ENCODE data around the gene TRAPPC11.

DNA sequence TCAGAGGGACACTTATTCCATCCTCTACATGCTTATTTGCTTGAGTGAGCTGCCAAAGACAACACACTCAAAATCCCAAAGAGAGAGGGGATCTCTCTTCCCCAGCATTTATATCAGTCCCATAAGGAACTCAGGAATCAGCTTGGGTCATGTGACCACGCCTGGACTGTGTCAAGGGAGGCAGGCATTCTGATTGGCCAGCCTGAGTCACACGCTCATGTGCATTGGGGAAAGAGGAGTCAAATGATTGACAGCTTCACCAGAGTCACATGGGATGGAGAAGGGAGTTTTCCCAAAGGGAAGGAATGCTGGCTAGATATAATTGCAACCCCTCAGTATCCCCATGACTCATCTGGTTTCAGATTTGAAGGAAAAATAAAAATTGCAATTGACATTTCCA is 49.1 kb upstream of the TRAPPC11 start:
- TF ChIP-seq PHF8 (IDR thresholded peaks at IDR 0.05; ENCODE audit: borderline replicate concordance, low read length) (no peak), FOS (IDR thresholded peaks at IDR 0.05; ENCODE audit: extremely low read depth, insufficient read length) (peak; percentile 17), CBX8 (IDR thresholded peaks at IDR 0.05; ENCODE audit: borderline replicate concordance, extremely low read depth, low read depth, low read length, poor library complexity, severe bottlenecking) (no peak), MTF1 (CRISPR knock-in tag; IDR thresholded peaks at IDR 0.05; ENCODE audit: borderline replicate concordance) (no peak), SETDB1 (IDR thresholded peaks at IDR 0.05; ENCODE audit: low read length) (no peak), RBM39 (optimal IDR thresholded peaks at IDR 0.05; ENCODE audit: low read depth, low read length) (no peak), ZNF644 (tag; IDR thresholded peaks at IDR 0.05; ENCODE audit: low read depth) (no peak), SIN3A (IDR thresholded peaks at IDR 0.05; ENCODE audit: borderline replicate concordance in 2 of 2, control insufficient read depth in 1 of 2, low read depth in 2 of 2, low read length in 2 of 2) (no peak), ZNF253 (CRISPR knock-in tag; conservative IDR thresholded peaks at IDR 0.05) (no peak), SP1 (CRISPR knock-in tag; IDR thresholded peaks at IDR 0.05) (no peak)
- TF ChIP-seq, protein P1, sequence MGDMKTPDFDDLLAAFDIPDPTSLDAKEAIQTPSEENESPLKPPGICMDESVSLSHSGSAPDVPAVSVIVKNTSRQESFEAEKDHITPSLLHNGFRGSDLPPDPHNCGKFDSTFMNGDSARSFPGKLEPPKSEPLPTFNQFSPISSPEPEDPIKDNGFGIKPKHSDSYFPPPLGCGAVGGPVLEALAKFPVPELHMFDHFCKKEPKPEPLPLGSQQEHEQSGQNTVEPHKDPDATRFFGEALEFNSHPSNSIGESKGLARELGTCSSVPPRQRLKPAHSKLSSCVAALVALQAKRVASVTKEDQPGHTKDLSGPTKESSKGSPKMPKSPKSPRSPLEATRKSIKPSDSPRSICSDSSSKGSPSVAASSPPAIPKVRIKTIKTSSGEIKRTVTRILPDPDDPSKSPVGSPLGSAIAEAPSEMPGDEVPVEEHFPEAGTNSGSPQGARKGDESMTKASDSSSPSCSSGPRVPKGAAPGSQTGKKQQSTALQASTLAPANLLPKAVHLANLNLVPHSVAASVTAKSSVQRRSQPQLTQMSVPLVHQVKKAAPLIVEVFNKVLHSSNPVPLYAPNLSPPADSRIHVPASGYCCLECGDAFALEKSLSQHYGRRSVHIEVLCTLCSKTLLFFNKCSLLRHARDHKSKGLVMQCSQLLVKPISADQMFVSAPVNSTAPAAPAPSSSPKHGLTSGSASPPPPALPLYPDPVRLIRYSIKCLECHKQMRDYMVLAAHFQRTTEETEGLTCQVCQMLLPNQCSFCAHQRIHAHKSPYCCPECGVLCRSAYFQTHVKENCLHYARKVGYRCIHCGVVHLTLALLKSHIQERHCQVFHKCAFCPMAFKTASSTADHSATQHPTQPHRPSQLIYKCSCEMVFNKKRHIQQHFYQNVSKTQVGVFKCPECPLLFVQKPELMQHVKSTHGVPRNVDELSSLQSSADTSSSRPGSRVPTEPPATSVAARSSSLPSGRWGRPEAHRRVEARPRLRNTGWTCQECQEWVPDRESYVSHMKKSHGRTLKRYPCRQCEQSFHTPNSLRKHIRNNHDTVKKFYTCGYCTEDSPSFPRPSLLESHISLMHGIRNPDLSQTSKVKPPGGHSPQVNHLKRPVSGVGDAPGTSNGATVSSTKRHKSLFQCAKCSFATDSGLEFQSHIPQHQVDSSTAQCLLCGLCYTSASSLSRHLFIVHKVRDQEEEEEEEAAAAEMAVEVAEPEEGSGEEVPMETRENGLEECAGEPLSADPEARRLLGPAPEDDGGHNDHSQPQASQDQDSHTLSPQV (IDR thresholded peaks at IDR 0.05), result no peak
- TF ChIP-seq, protein P2, sequence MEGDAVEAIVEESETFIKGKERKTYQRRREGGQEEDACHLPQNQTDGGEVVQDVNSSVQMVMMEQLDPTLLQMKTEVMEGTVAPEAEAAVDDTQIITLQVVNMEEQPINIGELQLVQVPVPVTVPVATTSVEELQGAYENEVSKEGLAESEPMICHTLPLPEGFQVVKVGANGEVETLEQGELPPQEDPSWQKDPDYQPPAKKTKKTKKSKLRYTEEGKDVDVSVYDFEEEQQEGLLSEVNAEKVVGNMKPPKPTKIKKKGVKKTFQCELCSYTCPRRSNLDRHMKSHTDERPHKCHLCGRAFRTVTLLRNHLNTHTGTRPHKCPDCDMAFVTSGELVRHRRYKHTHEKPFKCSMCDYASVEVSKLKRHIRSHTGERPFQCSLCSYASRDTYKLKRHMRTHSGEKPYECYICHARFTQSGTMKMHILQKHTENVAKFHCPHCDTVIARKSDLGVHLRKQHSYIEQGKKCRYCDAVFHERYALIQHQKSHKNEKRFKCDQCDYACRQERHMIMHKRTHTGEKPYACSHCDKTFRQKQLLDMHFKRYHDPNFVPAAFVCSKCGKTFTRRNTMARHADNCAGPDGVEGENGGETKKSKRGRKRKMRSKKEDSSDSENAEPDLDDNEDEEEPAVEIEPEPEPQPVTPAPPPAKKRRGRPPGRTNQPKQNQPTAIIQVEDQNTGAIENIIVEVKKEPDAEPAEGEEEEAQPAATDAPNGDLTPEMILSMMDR (IDR thresholded peaks at IDR 0.05 in 2 of 3, conservative IDR thresholded peaks at IDR 0.05 in 1 of 3; ENCODE audit: insufficient read depth in 2 of 3, low read depth in 1 of 3, low read length in 3 of 3), result no peak
- TF ChIP-seq, protein P3, sequence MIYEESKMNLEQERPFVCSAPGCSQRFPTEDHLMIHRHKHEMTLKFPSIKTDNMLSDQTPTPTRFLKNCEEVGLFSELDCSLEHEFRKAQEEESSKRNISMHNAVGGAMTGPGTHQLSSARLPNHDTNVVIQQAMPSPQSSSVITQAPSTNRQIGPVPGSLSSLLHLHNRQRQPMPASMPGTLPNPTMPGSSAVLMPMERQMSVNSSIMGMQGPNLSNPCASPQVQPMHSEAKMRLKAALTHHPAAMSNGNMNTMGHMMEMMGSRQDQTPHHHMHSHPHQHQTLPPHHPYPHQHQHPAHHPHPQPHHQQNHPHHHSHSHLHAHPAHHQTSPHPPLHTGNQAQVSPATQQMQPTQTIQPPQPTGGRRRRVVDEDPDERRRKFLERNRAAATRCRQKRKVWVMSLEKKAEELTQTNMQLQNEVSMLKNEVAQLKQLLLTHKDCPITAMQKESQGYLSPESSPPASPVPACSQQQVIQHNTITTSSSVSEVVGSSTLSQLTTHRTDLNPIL (CRISPR knock-in tag; IDR thresholded peaks at IDR 0.05), result no peak
